Endothelial cell of umbilical vein (primary cell): ENCODE data around the gene ANXA4. TPM values are rescaled to one million over a fixed set of nuclear protein-coding genes. Genes with fewer than 3 reads are reported as not detected.
"Not testable (repeated sequence)": the region's sequence is repeated elsewhere in the genome, so short reads cannot be mapped to it uniquely, and the experiment has no call there.

Experiments
- BruUV-seq: library from RNA; stranded (reverse); fragments of 400-500 nt; replicated peaks from 2 replicates; lab custom pipeline; 2021; lab: Mats Ljungman, UMichigan
- CTCF ChIA-PET: fragments of 300-600, 350-600 bp; sonication (Branson Sonifier 250); formaldehyde crosslinking; loops from one replicate; lab custom pipeline; 2021; ENCODE audit warnings: antibody characterized with exemption, inconsistent platforms; lab: Charles Lee
- POLR2A ChIA-PET: fragments of 300-600, 350-600 bp; sonication (Branson Sonifier 250); formaldehyde crosslinking; loops from one replicate; lab custom pipeline; 2021; ENCODE audit warnings: antibody characterized with exemption, inconsistent platforms; lab: Charles Lee
- DNase-seq: peaks from one replicate; pipeline ENCODE4 v3.0.0-alpha.2; 2011; ENCODE audit warnings: low read depth, low spot score
- FAIRE-seq: peaks from 2 replicates; lab custom pipeline; 2011; peaks lifted over from hg19 to GRCh38; lab: Jason Lieb, UNC
- H2AFZ ChIP-seq: 2 replicates; pipeline ENCODE4 v1.6.0; 2012; ENCODE audit warnings: low read depth, low read length, control low read depth, inconsistent platforms
- H3K27ac ChIP-seq: 2 replicates; pipeline ENCODE4 v1.5.1; 2011; ENCODE audit warnings: low read depth, mild to moderate bottlenecking, control low read depth, low read length, moderate library complexity; ENCODE audit not compliant: insufficient read depth
- H3K27me3 ChIP-seq, 2 experiments: 2 replicates each; pipeline versions ENCODE4 v1.6.0 to v1.6.1; 2011; ENCODE audit warnings: low read length in 2 of 2, mixed read lengths in 1 of 2; ENCODE audit not compliant: control insufficient read depth in 2 of 2, insufficient read depth in 2 of 2
- H3K36me3 ChIP-seq, 2 experiments: 2 replicates in 1 of 2; 3 replicates in 1 of 2; pipeline ENCODE4 v1.5.1; 2011; ENCODE audit warnings: low read length in 2 of 2, mild to moderate bottlenecking in 1 of 2, moderate library complexity in 1 of 2; ENCODE audit not compliant: control insufficient read depth in 2 of 2, insufficient read depth in 2 of 2; ENCODE audit errors: extremely low read depth in 1 of 2
- H3K4me1 ChIP-seq: 3 replicates; pipeline ENCODE4 v1.5.1; 2011; ENCODE audit warnings: mild to moderate bottlenecking, low read length; ENCODE audit not compliant: control insufficient read depth, insufficient read depth; ENCODE audit errors: extremely low read depth
- H3K4me2 ChIP-seq: 2 replicates; pipeline ENCODE4 v1.6.1; 2011; ENCODE audit warnings: low read length, control low read depth, mixed read lengths; ENCODE audit not compliant: insufficient read depth
- H3K4me3 ChIP-seq, 3 experiments: fragments of 200-600 bp in 1 of 3; sonication (generic), shearing (Covaris generic) in 1 of 3; replicated peaks in 1 of 3; 2 replicates each; pipeline ENCODE4 v1.5.1; 2011 to 2016; ENCODE audit warnings: control low read depth in 3 of 3, low read length in 3 of 3, mild to moderate bottlenecking in 2 of 3, inconsistent platforms in 1 of 3, low read depth in 1 of 3, moderate library complexity in 1 of 3; ENCODE audit not compliant: insufficient read depth in 1 of 3
- H3K79me2 ChIP-seq: 2 replicates; pipeline ENCODE4 v1.6.0; 2012; ENCODE audit warnings: low read length, inconsistent platforms; ENCODE audit not compliant: control insufficient read depth, insufficient read depth
- H3K9ac ChIP-seq: replicated peaks from 2 replicates; pipeline ENCODE3; 2011; ENCODE audit warnings: low read length, control low read depth; ENCODE audit not compliant: insufficient read depth; ENCODE audit errors: extremely low read depth
- H3K9me1 ChIP-seq: replicated peaks from 3 replicates; pipeline ENCODE4 v1.6.0; 2011; ENCODE audit warnings: mild to moderate bottlenecking, low read length; ENCODE audit not compliant: control insufficient read depth, insufficient read depth; ENCODE audit errors: extremely low read depth
- H3K9me3 ChIP-seq: replicated peaks from 2 replicates; pipeline ENCODE4 v1.5.1; 2012; ENCODE audit warnings: low read length, inconsistent platforms; ENCODE audit not compliant: control insufficient read depth, insufficient read depth
- H4K20me1 ChIP-seq: replicated peaks from 2 replicates; pipeline ENCODE3; 2011; ENCODE audit warnings: mild to moderate bottlenecking, low read length; ENCODE audit not compliant: control insufficient read depth, insufficient read depth; ENCODE audit errors: extremely low read depth
- JUN ChIP-seq: IDR thresholded peaks from 2 replicates; pipeline ENCODE4 v1.6.1; 2011; ENCODE audit warnings: borderline replicate concordance, low read depth; ENCODE audit not compliant: insufficient read length, insufficient read depth
- POLR2AphosphoS5 ChIP-seq: IDR thresholded peaks from 2 replicates; pipeline ENCODE4 v1.6.1; 2012; ENCODE audit warnings: low read depth, mild to moderate bottlenecking, control low read depth, low read length, moderate library complexity; ENCODE audit not compliant: insufficient read depth
- dilution Hi-C: fragments of 300-500 bp; cut with MboI; formaldehyde crosslinking; loops from one replicate; pipeline ENCODE4 v1.15.0; 2019; ENCODE audit warnings: low sequenced_read_pairs; ENCODE audit not compliant: extremely low pct_ligation_motif_present
- intact Hi-C: fragments of 100-400 bp; cut with micrococcal nuclease; formaldehyde crosslinking; loops from one replicate; pipeline ENCODE4 v1.10.0; 2022
- polyA plus RNA-seq, 4 experiments: library from polyadenylated mRNA; depleted of rRNA in 3 of 4; stranded (reverse) in 3 of 4; unstranded in 1 of 4; fragments of >200 nt; gene quantifications; 2 replicates each; pipeline versions ENCODE4 v1.2.1 to v1.2.3, GENCODE V29; 2011 to 2012; ENCODE audit warnings: missing spikeins in 1 of 4
- total RNA-seq: library from RNA; stranded (reverse); gene quantifications from 2 replicates; pipeline ENCODE4 v1.2.3, GENCODE V29; 2021

ANXA4 gene
- total and polyA plus RNA-seq, 2 donors (not counting 3 experiments of a cell fraction or from before 2014, with no cell fraction given), result 29.4 to 79.6 TPM

DNA sequence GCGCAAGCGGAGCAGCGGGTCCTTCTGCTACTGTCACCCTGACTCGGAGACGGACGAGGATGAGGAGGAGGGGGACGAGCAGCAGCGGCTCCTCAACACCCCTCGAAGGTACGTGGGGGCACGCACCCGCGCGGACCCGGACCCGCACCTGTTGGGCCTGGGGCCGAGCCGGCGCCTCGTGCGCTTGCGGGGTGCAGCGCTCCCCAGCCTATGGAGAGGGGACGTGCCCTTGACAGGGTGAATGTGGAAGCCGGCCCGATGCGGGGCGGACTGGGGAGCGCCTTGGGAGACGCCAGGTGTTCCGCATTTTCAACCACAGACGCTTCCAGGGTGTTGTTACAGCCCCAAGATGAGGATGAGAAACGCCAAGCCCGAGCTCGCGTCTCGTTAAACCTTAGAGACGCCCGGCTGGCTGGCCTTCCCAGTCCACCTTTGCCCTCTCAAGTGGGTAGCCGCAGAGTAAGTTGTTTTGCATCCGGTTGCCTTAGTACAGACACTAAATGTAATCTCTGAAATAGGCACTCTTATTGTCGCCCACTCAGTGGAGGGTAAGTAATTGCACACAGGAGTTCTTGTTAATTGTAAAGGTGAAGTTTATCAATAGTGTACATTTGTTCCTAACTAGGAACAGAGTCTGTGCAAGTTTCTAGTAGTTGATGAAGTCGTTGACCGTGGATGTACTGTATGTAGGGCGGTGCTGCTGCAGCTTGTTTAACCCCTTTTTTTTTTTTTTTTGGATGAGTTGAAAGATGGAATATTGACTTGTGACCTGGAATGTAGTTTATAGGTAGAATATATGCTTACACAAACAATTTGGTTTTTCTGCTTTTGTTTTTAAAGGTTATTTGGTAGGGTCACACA lies 88.3 kb downstream of the ANXA4 start:
- Histone ChIP-seq H3K9me3 (no peaks in the 10 kb centered on the region), H4K20me1 (no peaks in the 10 kb centered on the region), H3K9me1 (no peaks in the 10 kb centered on the region), H3K4me3 (peak overlapping the region; percentile 28 to 66 (median 62)), H3K27me3 (no peaks in the 10 kb centered on the region), H3K36me3 (no peaks in the 10 kb centered on the region), H3K27ac (peak overlapping the region; percentile 3), H3K4me2 (peak overlapping the region; percentile 79), H3K4me1 (peaks cover 7% of the 10 kb centered on the region), H3K9ac (peak overlapping the region; percentile 53), H2AFZ (peak overlapping the region; percentile 70), H3K79me2 (peaks cover 26% of the 10 kb centered on the region)
- intact Hi-C loops, result no loop called here
- dilution Hi-C loops, result no loop called here
- peak; percentile 44 for DNase-seq
- TF ChIP-seq JUN (no peak), POLR2AphosphoS5 (no peak)
- BruUV-seq, result TSS peak; percentile 15
- ChIA-PET POLR2A (no interaction called here), CTCF (interaction anchor here (1.0 kb wide), 1 partner anchor 106 kb away, joined by 4 read pairs; no protein-coding TSS in a partner anchor)
- FAIRE-seq, result no peak

- H3K4me1 ChIP-seq, DNase-seq, FAIRE-seq, H3K9me1 ChIP-seq, POLR2A ChIA-PET, H3K9me3 ChIP-seq, H3K27me3 ChIP-seq, H2AFZ ChIP-seq, dilution Hi-C loops, BruUV-seq, H3K27ac ChIP-seq, H3K9ac ChIP-seq, H3K36me3 ChIP-seq, H4K20me1 ChIP-seq, intact Hi-C loops: not testable (repeated sequence)
- peak overlapping the region in 2 of 3 experiments; percentile 62 to 66 for H3K4me3 ChIP-seq
- peaks cover 30% of the 10 kb centered on the region for H3K79me2 ChIP-seq
- peak overlapping the region; percentile 79 for H3K4me2 ChIP-seq
- CTCF ChIA-PET, result interaction anchor here (0.9 to 1.0 kb wide), 2 partner anchors 14 to 106 kb away, joined by 3 to 4 read pairs; no protein-coding TSS in a partner anchor
Observed at GRCh38 chr2:69830906-69831241, 88.9 kb downstream of the ANXA4 start.
